ENCODE data around the gene GK2.

DNA sequence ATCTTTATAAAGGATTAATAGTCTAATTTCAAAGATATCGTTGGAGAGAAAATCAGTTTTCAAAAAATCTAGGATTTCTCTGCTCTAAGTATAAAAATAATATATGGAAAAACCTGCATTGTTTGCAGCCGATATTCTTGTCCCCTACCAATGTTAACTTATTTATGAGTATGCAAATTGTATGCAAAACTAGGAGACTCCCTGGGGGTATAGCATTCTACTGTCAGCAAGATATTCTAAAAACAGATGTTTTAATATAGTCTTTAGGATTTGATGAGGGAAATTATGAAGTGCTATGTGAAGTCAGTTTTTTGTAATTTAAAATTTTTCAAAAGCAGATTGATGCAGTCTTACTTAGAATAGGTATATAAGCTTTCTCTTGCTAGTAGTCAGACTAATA is 40.9 kb downstream of the GK2 start:
- TF ChIP-seq, protein P1, sequence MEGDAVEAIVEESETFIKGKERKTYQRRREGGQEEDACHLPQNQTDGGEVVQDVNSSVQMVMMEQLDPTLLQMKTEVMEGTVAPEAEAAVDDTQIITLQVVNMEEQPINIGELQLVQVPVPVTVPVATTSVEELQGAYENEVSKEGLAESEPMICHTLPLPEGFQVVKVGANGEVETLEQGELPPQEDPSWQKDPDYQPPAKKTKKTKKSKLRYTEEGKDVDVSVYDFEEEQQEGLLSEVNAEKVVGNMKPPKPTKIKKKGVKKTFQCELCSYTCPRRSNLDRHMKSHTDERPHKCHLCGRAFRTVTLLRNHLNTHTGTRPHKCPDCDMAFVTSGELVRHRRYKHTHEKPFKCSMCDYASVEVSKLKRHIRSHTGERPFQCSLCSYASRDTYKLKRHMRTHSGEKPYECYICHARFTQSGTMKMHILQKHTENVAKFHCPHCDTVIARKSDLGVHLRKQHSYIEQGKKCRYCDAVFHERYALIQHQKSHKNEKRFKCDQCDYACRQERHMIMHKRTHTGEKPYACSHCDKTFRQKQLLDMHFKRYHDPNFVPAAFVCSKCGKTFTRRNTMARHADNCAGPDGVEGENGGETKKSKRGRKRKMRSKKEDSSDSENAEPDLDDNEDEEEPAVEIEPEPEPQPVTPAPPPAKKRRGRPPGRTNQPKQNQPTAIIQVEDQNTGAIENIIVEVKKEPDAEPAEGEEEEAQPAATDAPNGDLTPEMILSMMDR (IDR thresholded peaks at IDR 0.05) = no peak
- no peak for TF ChIP-seq POLR2A (IDR thresholded peaks at IDR 0.05)
